ENCODE data around the gene ME1. TPM values are rescaled to one million over a fixed set of nuclear protein-coding genes. Genes with fewer than 3 reads are reported as not detected.

Gene ME1
- total RNA-seq, 3 donors from 2014 or later: 5.2 to 34.6 (median 7.2) TPM

DNA sequence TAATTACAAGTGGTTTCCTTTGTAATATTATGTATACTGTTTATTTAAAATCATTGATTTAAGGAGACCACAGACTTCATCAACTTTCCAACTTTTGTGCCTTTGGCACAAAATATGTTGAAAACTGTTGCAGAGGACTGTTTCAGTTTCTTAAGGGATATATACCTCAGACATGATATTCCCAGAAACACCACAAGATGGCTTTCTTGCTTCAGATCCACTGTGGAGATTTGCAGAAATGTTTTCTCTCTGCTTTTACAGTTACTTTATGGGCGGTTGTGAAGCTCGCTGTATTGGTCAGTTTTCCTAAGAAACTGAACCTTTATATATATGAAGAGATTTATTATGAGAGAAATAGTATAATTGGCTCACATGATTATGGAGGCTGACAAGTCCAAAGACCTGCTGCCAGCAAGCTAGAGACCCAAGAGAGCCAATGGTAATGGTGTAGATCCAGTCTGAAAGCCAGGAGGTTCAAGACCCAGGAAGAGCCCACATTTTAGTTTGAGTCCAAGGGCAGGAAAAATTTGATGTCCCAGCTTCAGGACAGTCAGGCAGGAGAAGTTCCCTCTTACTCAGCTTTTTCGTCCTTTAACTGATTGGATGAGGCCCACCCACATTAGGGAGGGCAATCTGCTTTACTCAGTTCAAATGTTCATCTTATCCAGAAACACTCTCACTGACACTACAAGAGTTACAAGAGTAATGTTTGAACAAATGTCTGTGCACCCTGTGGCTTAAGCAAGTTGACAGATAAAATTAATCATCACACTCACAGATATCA lies 12.8 kb downstream of the ME1 start:
- Histone ChIP-seq H3K27me3 (no peaks in the 10 kb centered on the region), H3K27ac (no peak overlapping the region), H3K4me1 (no peaks in the 10 kb centered on the region), H3K4me3 (no peak overlapping the region), H3K9me3 (no peaks in the 10 kb centered on the region), H3K36me3 (no peaks in the 10 kb centered on the region)
- no peak for TF ChIP-seq POLR2AphosphoS5 (IDR thresholded peaks at IDR 0.05)
- TF ChIP-seq POLR2A (IDR thresholded peaks at IDR 0.05): no peak
- peak; percentile 11 to 51 (median 31) for TF ChIP-seq CTCF (IDR thresholded peaks at IDR 0.05)
- intact Hi-C loops (cut with DNase I; ENCODE audit: low total_unique reads): no loop called here
- no peak for DNase-seq (ENCODE audit: low spot score in 2 of 2)

GRCh38 chr6:83413068-83413467 lies 17.8 kb downstream of the ME1 start:
- no peaks in the 10 kb centered on the region for H3K27me3 ChIP-seq
- DNase-seq (ENCODE audit: low spot score in 2 of 2): no peak
- H3K36me3 ChIP-seq: no peaks in the 10 kb centered on the region
- no peaks in the 10 kb centered on the region for H3K9me3 ChIP-seq
- H3K27ac ChIP-seq: no peak overlapping the region
- H3K4me3 ChIP-seq: no peak overlapping the region
- no peak for TF ChIP-seq CTCF (IDR thresholded peaks at IDR 0.05)
- TF ChIP-seq POLR2A (IDR thresholded peaks at IDR 0.05): no peak
- TF ChIP-seq POLR2AphosphoS5 (IDR thresholded peaks at IDR 0.05): no peak
- intact Hi-C loops (cut with DNase I; ENCODE audit: low total_unique reads): no loop called here
- H3K4me1 ChIP-seq: no peaks in the 10 kb centered on the region

DNA sequence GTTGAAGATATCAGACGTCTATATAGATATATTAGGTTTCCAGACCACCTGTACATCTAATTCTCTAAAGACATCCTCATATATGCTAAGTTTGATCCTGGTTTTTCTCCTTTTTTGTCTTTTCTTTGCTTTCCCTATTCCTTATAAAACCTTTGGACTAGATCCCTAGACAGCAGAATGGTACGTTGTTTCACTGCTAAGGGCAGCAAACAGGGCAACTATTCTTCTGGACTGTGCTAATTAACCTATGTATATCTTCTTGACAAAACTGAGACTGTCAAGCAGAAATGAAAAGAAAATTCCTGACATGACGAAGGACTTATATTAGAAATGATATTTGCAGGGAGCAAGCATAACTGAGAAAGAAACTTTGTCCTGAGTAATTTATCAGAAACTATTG lies 19.1 kb downstream of the ME1 start:
- Histone ChIP-seq H3K27ac (no peak overlapping the region), H3K4me1 (no peaks in the 10 kb centered on the region), H3K9me3 (no peaks in the 10 kb centered on the region), H3K36me3 (no peaks in the 10 kb centered on the region), H3K4me3 (no peak overlapping the region), H3K27me3 (no peaks in the 10 kb centered on the region)
- intact Hi-C loops (cut with DNase I; ENCODE audit: low total_unique reads): no loop called here
- DNase-seq (ENCODE audit: low spot score in 2 of 2): no peak
- TF ChIP-seq POLR2A (IDR thresholded peaks at IDR 0.05) (no peak), POLR2AphosphoS5 (IDR thresholded peaks at IDR 0.05) (no peak), CTCF (IDR thresholded peaks at IDR 0.05) (no peak)

DNA sequence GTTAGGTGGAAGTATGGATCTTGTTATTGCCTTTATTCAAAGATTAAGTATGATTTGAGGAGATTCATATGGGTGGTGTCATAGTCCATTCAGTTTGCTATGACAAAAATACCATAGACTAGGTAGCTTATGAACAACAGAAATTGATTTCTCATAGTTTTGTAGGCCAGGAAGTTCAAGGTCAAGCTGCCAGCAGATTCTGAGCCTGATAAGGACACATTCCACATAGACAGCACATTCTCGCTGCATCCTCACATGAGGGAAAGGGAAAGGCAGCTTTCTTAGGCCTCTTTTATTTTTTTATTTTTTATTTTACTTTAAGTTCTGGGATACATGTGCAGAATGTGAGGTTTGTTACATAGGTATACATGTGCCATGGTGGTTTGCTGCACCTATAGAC lies 27.7 kb downstream of the ME1 start:
- no peak for DNase-seq (ENCODE audit: low spot score in 2 of 2)
- Histone ChIP-seq H3K27me3 (no peaks in the 10 kb centered on the region), H3K27ac (no peak overlapping the region), H3K4me3 (no peak overlapping the region), H3K4me1 (no peaks in the 10 kb centered on the region), H3K36me3 (no peaks in the 10 kb centered on the region), H3K9me3 (no peaks in the 10 kb centered on the region)
- intact Hi-C loops (cut with DNase I; ENCODE audit: low total_unique reads): no loop called here
- TF ChIP-seq POLR2A (IDR thresholded peaks at IDR 0.05) (no peak), POLR2AphosphoS5 (IDR thresholded peaks at IDR 0.05) (no peak), CTCF (IDR thresholded peaks at IDR 0.05) (no peak)

GRCh38 chr6:83389606-83390005 lies 41.2 kb downstream of the ME1 start:
- Histone ChIP-seq H3K27me3 (no peaks in the 10 kb centered on the region), H3K27ac (no peak overlapping the region), H3K9me3 (no peaks in the 10 kb centered on the region), H3K4me1 (no peaks in the 10 kb centered on the region), H3K36me3 (no peaks in the 10 kb centered on the region), H3K4me3 (no peak overlapping the region)
- DNase-seq (ENCODE audit: low spot score in 2 of 2): no peak
- intact Hi-C loops (cut with DNase I; ENCODE audit: low total_unique reads): no loop called here
- TF ChIP-seq POLR2AphosphoS5 (IDR thresholded peaks at IDR 0.05) (no peak), POLR2A (IDR thresholded peaks at IDR 0.05) (no peak), CTCF (IDR thresholded peaks at IDR 0.05) (no peak)

Measured in breast epithelium (tissue), 4 donors.